Neural cell (in vitro differentiated cells): Measurements from ENCODE around the gene OCSTAMP. TPM values are rescaled to one million over a fixed set of nuclear protein-coding genes. Genes with fewer than 3 reads are reported as not detected.

Experiments used
- H2AFZ ChIP-seq: fragments of 200-600, 300-800 bp; sonication (generic), shearing (Covaris generic); 2 replicates; pipeline ENCODE4 v1.6.0; 2014; ENCODE audit warnings: low read depth, mild to moderate bottlenecking, antibody characterized with exemption, low read length, moderate library complexity
- H3F3A ChIP-seq: fragments of 200-600 bp; shearing (Covaris generic); 2 replicates; pipeline ENCODE4 v1.6.1; 2016; ENCODE audit warnings: mild to moderate bottlenecking, moderate library complexity, mixed read lengths, antibody characterized with exemption, low read length; ENCODE audit not compliant: insufficient read depth, poor library complexity, severe bottlenecking
- H3K27ac ChIP-seq: fragments of 200-600, 300-800 bp; sonication (generic), shearing (Covaris generic); 2 replicates; pipeline ENCODE4 v1.5.1; 2014; ENCODE audit warnings: mild to moderate bottlenecking, low read length, moderate library complexity
- H3K27me3 ChIP-seq: fragments of 300-800, 200-600 bp; sonication (generic), shearing (Covaris generic); 2 replicates; pipeline ENCODE4 v1.6.0; 2014; ENCODE audit warnings: mild to moderate bottlenecking, low read depth, low read length, moderate library complexity; ENCODE audit not compliant: insufficient read depth
- H3K36me3 ChIP-seq: fragments of 300-800, 200-600 bp; sonication (generic), shearing (Covaris generic); 2 replicates; pipeline ENCODE4 v1.5.1; 2014; ENCODE audit warnings: mild to moderate bottlenecking, antibody characterized with exemption, low read length, moderate library complexity; ENCODE audit not compliant: insufficient read depth
- H3K4me2 ChIP-seq: fragments of 300-800, 200-600 bp; sonication (generic), shearing (Covaris generic); 2 replicates; pipeline ENCODE4 v1.6.0; 2014; ENCODE audit warnings: mild to moderate bottlenecking, low read length
- H3K4me3 ChIP-seq: fragments of 300-800, 200-600 bp; sonication (generic), shearing (Covaris generic); 2 replicates; pipeline ENCODE4 v1.5.1; 2014; ENCODE audit warnings: mild to moderate bottlenecking, low read length, moderate library complexity
- H3K79me2 ChIP-seq: fragments of 200-600 bp; shearing (Covaris generic); replicated peaks from 2 replicates; pipeline ENCODE4 v1.6.0; 2014; ENCODE audit warnings: mild to moderate bottlenecking, low read length, moderate library complexity; ENCODE audit not compliant: insufficient read depth
- H3K9ac ChIP-seq: fragments of 300-800, 200-600 bp; sonication (generic), shearing (Covaris generic); 2 replicates; pipeline ENCODE4 v1.6.1; 2016; ENCODE audit warnings: mild to moderate bottlenecking, low read length, mixed read lengths
- H3K9me2 ChIP-seq: fragments of 200-600 bp; shearing (Covaris generic); 2 replicates; pipeline ENCODE4 v1.6.1; 2016; ENCODE audit warnings: mild to moderate bottlenecking, low read length, mixed read lengths; ENCODE audit not compliant: insufficient read depth
- H3K9me3 ChIP-seq: fragments of 200-600, 300-800 bp; sonication (generic), shearing (Covaris generic); 2 replicates; pipeline ENCODE4 v1.6.1; 2016; ENCODE audit warnings: mild to moderate bottlenecking, mixed run types, low read length, moderate library complexity, mixed read lengths
- H4K20me1 ChIP-seq: fragments of 200-600 bp; shearing (Covaris generic); 2 replicates; pipeline ENCODE4 v1.6.1; 2016; ENCODE audit warnings: mild to moderate bottlenecking, mixed run types; ENCODE audit not compliant: insufficient read depth
- CTCF ChIP-seq: fragments of 450-650 bp; IDR thresholded peaks from 2 replicates; pipeline ENCODE4 v1.5.1; 2014; ENCODE audit warnings: antibody characterized with exemption, mild to moderate bottlenecking, moderate library complexity; ENCODE audit not compliant: poor library complexity, severe bottlenecking
- EP300 ChIP-seq: fragments of 450-650 bp; conservative IDR thresholded peaks from 2 replicates; pipeline ENCODE4 v1.6.1; 2014; ENCODE audit warnings: antibody characterized with exemption, mild to moderate bottlenecking, moderate library complexity; ENCODE audit not compliant: poor library complexity, severe bottlenecking
- EZH2 ChIP-seq: fragments of 200-600, 300-800 bp; shearing (Covaris generic), sonication (generic); IDR thresholded peaks from 2 replicates; pipeline ENCODE4 v1.6.1; 2014; ENCODE audit warnings: antibody characterized with exemption, low read length, borderline replicate concordance, mild to moderate bottlenecking; ENCODE audit not compliant: insufficient read depth, poor library complexity, severe bottlenecking
- MXI1 ChIP-seq: fragments of 450-650 bp; conservative IDR thresholded peaks from 2 replicates; pipeline ENCODE4 v1.6.1; 2014; ENCODE audit warnings: antibody characterized with exemption, mild to moderate bottlenecking; ENCODE audit not compliant: poor library complexity, severe bottlenecking
- POLR2AphosphoS5 ChIP-seq: IDR thresholded peaks from 2 replicates; pipeline ENCODE4 v1.6.1; 2012
- RAD21 ChIP-seq: fragments of 450-650 bp; conservative IDR thresholded peaks from 2 replicates; pipeline ENCODE4 v1.6.1; 2014; ENCODE audit warnings: antibody characterized with exemption, mild to moderate bottlenecking, moderate library complexity
- SMC3 ChIP-seq: fragments of 450-650 bp; conservative IDR thresholded peaks from 2 replicates; pipeline ENCODE4 v1.6.1; 2014; ENCODE audit warnings: antibody characterized with exemption, mild to moderate bottlenecking, moderate library complexity; ENCODE audit not compliant: poor library complexity
- TAF1 ChIP-seq: IDR thresholded peaks from 2 replicates; pipeline ENCODE4 v1.6.1; 2012; ENCODE audit warnings: low read depth
- polyA plus RNA-seq: library from polyadenylated mRNA; depleted of rRNA; stranded (reverse); fragments of >200 nt; gene quantifications from 2 replicates; pipeline ENCODE4 v1.2.3, GENCODE V29; 2014
- TF ChIP-seq, protein P1 (sequence below): IDR thresholded peaks from 2 replicates; pipeline ENCODE4 v1.6.1; 2012; ENCODE audit warnings: borderline replicate concordance

Gene OCSTAMP
- polyA plus RNA-seq, 1 donor from 2014 or later, result not detected

DNA sequence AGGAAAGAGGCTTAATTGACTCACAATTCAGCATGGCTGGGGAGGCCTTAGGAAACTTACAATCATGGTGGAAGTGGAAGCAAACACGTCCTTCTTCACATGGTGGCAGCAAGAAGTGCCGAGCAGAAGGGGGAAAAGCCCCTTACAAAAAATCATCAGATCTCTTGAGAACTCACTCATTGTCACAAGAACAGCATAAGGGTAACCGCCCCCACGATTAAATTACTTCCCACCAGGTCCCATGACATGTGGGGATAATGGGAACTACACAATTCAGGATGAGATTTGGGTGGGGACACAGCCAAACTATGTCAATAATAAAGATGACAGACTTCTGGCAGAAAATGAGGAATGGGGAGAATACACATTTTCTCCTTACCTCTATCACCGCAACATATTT, 20.5 kb upstream of the OCSTAMP start:
- H3K27me3 ChIP-seq, result no peaks in the 10 kb centered on the region
- H3F3A ChIP-seq, result no peaks in the 10 kb centered on the region
- H3K79me2 ChIP-seq, result no peaks in the 10 kb centered on the region
- no peak overlapping the region for H3K4me3 ChIP-seq
- no peak overlapping the region for H3K9ac ChIP-seq
- TF ChIP-seq RAD21, result no peak
- TF ChIP-seq, protein P1, sequence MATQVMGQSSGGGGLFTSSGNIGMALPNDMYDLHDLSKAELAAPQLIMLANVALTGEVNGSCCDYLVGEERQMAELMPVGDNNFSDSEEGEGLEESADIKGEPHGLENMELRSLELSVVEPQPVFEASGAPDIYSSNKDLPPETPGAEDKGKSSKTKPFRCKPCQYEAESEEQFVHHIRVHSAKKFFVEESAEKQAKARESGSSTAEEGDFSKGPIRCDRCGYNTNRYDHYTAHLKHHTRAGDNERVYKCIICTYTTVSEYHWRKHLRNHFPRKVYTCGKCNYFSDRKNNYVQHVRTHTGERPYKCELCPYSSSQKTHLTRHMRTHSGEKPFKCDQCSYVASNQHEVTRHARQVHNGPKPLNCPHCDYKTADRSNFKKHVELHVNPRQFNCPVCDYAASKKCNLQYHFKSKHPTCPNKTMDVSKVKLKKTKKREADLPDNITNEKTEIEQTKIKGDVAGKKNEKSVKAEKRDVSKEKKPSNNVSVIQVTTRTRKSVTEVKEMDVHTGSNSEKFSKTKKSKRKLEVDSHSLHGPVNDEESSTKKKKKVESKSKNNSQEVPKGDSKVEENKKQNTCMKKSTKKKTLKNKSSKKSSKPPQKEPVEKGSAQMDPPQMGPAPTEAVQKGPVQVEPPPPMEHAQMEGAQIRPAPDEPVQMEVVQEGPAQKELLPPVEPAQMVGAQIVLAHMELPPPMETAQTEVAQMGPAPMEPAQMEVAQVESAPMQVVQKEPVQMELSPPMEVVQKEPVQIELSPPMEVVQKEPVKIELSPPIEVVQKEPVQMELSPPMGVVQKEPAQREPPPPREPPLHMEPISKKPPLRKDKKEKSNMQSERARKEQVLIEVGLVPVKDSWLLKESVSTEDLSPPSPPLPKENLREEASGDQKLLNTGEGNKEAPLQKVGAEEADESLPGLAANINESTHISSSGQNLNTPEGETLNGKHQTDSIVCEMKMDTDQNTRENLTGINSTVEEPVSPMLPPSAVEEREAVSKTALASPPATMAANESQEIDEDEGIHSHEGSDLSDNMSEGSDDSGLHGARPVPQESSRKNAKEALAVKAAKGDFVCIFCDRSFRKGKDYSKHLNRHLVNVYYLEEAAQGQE, result no peak
- TF ChIP-seq MXI1, result no peak
- TF ChIP-seq POLR2AphosphoS5, result no peak
- no peak for TF ChIP-seq EP300
- no peak for TF ChIP-seq CTCF
- no peak for TF ChIP-seq TAF1
- no peak for TF ChIP-seq SMC3
- TF ChIP-seq EZH2, result no peak
- H3K27ac ChIP-seq, result no peak overlapping the region
- no peaks in the 10 kb centered on the region for H3K9me3 ChIP-seq
- H4K20me1 ChIP-seq, result no peaks in the 10 kb centered on the region
- no peak overlapping the region for H2AFZ ChIP-seq
- H3K4me2 ChIP-seq, result no peak overlapping the region
- H3K36me3 ChIP-seq, result no peaks in the 10 kb centered on the region
- H3K9me2 ChIP-seq, result no peaks in the 10 kb centered on the region

GRCh38 chr20:46569961-46570360, 19.5 kb upstream of the OCSTAMP start:
- no peaks in the 10 kb centered on the region for H3K36me3 ChIP-seq
- H3K27me3 ChIP-seq, result no peaks in the 10 kb centered on the region
- H3K4me2 ChIP-seq, result no peak overlapping the region
- H3F3A ChIP-seq, result no peaks in the 10 kb centered on the region
- no peak overlapping the region for H3K4me3 ChIP-seq
- H4K20me1 ChIP-seq, result no peaks in the 10 kb centered on the region
- TF ChIP-seq EP300, result no peak
- TF ChIP-seq SMC3, result no peak
- TF ChIP-seq MXI1, result no peak
- TF ChIP-seq, protein P1, result no peak
- no peaks in the 10 kb centered on the region for H3K9me2 ChIP-seq
- no peak overlapping the region for H3K9ac ChIP-seq
- no peak overlapping the region for H3K27ac ChIP-seq
- no peaks in the 10 kb centered on the region for H3K79me2 ChIP-seq
- no peaks in the 10 kb centered on the region for H3K9me3 ChIP-seq
- H2AFZ ChIP-seq, result no peak overlapping the region
